ENCODE measurements around the gene TOPAZ1. TPM values are rescaled to one million over a fixed set of nuclear protein-coding genes. Genes with fewer than 3 reads are reported as not detected.
A peak's percentile ranks its signal among the peaks of the same experiment; 100 is the strongest.

The TOPAZ1 gene
- total and polyA plus RNA-seq, 9 of the 15 experiments (the other 6 are each of a cell fraction or from before 2014, with no cell fraction given) = 0.01 TPM; not detected in 8

DNA sequence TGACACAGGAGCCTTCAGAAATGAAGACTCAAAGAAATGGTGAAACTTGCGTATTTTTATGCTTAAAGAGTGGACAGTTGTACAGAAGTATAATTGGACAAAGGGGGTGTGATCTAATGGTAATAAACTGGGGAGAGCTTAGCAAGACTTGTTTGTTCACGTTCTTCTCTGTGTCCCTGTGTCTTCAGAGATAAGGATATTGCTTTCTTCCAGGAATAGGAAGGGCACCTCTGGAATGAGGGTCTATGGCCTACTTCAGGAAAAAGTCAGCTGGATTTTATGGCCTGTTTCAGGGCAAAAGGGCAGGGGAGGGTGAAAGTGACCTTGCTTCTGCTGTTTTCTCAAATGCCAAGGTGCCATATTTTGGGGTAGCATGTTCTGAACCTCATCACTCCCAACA, 4.5 kb upstream of the TOPAZ1 start (continued):
- TF ChIP-seq FOXM1 (IDR thresholded peaks at IDR 0.05; ENCODE audit: low read depth) (0 out of 2 replicates have a peak, but pooled peaks have one; percentile 23), FOXM1 (CRISPR knock-in tag; IDR thresholded peaks at IDR 0.05; ENCODE audit: low read depth) (no peak), GATAD2A (IDR thresholded peaks at IDR 0.05) (peak; percentile 21; the same call in 1 of the 2 replicates), NCOA2 (IDR thresholded peaks at IDR 0.05; ENCODE audit: partially characterized antibody in 2 of 2) (no peak), HOXB6 (CRISPR knock-in tag; IDR thresholded peaks at IDR 0.05; ENCODE audit: borderline replicate concordance) (no peak), CXXC5 (CRISPR knock-in tag; IDR thresholded peaks at IDR 0.05) (peak; percentile 43), TRIM24 (IDR thresholded peaks at IDR 0.05) (0 out of 4 replicates have a peak, but pooled peaks of 1 of the 2 experiments have one; percentile 36), TAL1 (IDR thresholded peaks at IDR 0.05) (peak; percentile 67), MAZ (CRISPR knock-in tag; conservative IDR thresholded peaks at IDR 0.05 in 1 of 2, IDR thresholded peaks at IDR 0.05 in 1 of 2) (0 out of 4 replicates have a peak, but pooled peaks of 1 of the 2 experiments have one; percentile 30)

GRCh38 chr3:44237665-44238064, 4.0 kb upstream of the TOPAZ1 start:
- no peaks in the 10 kb centered on the region for H3K27me3 ChIP-seq (ENCODE audit: control insufficient read depth in 2 of 2, insufficient read depth in 2 of 2, low read length in 2 of 2)
- no peaks in the 10 kb centered on the region for H3K79me2 ChIP-seq (ENCODE audit: control insufficient read depth, insufficient read depth, low read length)
- ATAC-seq (no peak), DNase-seq (ENCODE audit: extremely low read depth in 1 of 4, low spot score in 3 of 4) (no peak), FAIRE-seq (no peak)
- in situ Hi-C loops (cut with MboI) = no loop called here
- H4K20me1 ChIP-seq (replicated peaks; ENCODE audit: control insufficient read depth, insufficient read depth, low read length) = no peaks in the 10 kb centered on the region
- intact Hi-C loops (cut with micrococcal nuclease) = loop anchor here (5.0 kb wide), 2 partner anchors 85 to 280 kb away; no protein-coding TSS in a partner anchor
- no peak overlapping the region; the same call in 1 of the 2 replicates for H3K4me2 ChIP-seq (ENCODE audit: insufficient read depth, low read length)
- peaks cover 14 to 39% of the 10 kb centered on the region in 2 experiments for H3K4me1 ChIP-seq (replicated peaks in 1 of 2; ENCODE audit: control insufficient read depth in 2 of 2, insufficient read depth in 2 of 2, low read length in 2 of 2)
- no peaks in the 10 kb centered on the region for H3K36me3 ChIP-seq (ENCODE audit: control insufficient read depth, insufficient read depth, low read length)
- WGBS (ENCODE audit: insufficient coverage, low coverage, missing lambda C conversion rate) = 77% methylated on average over 3 of the region's 3 CpGs
- no TSS peak for BruUV-seq (replicated peaks)
- H3K4me3 ChIP-seq = no peak overlapping the region
- ChIA-PET POLR2A (interaction anchor here (1.5 kb wide), 1 partner anchor 13 kb away, joined by 4 read pairs; no protein-coding TSS in a partner anchor), CTCF (ENCODE audit: low intra/inter-chr PET ratio) (no interaction called here)
- peaks cover 10% of the 10 kb centered on the region; the same call in 1 of the 2 replicates for H3K9me3 ChIP-seq (replicated peaks; ENCODE audit: control insufficient read depth, insufficient read depth, low read depth, low read length)
- H3K9me1 ChIP-seq (ENCODE audit: control insufficient read depth, insufficient read depth, low read length) = no peaks in the 10 kb centered on the region
- peak overlapping the region in 1 of 2 experiments; percentile 69; a peak in 1 of 4 replicates for H3K9ac ChIP-seq (ENCODE audit: insufficient read depth in 1 of 2, low read depth in 2 of 2, low read length in 2 of 2)
- H3K27ac ChIP-seq (ENCODE audit: extremely low read depth, low read depth, low read length) = peak overlapping the region; percentile 86
- peak overlapping the region; percentile 87 for H2AFZ ChIP-seq (ENCODE audit: low read depth, low read length)
- TF ChIP-seq DMBX1 (CRISPR knock-in tag; IDR thresholded peaks at IDR 0.05; ENCODE audit: borderline replicate concordance) = 0 out of 2 replicates have a peak, but pooled peaks have one; percentile 12
- TF ChIP-seq ZNF639 (CRISPR knock-in tag; conservative IDR thresholded peaks at IDR 0.05 in 1 of 2, IDR thresholded peaks at IDR 0.05 in 1 of 2) = peak in 1 of 2 experiments; percentile 4; a peak in 1 of 4 replicates
- TF ChIP-seq ARHGAP35 (IDR thresholded peaks at IDR 0.05; ENCODE audit: partially characterized antibody) = no peak
- no peak for TF ChIP-seq THRA (IDR thresholded peaks at IDR 0.05)
- no peak for TF ChIP-seq ILK (tag; IDR thresholded peaks at IDR 0.05; ENCODE audit: borderline replicate concordance, low read depth)
- 0 out of 4 replicates have a peak, but pooled peaks of 1 of the 2 experiments have one; percentile 8 for TF ChIP-seq MAZ (CRISPR knock-in tag; conservative IDR thresholded peaks at IDR 0.05 in 1 of 2, IDR thresholded peaks at IDR 0.05 in 1 of 2)
- TF ChIP-seq, protein P1, sequence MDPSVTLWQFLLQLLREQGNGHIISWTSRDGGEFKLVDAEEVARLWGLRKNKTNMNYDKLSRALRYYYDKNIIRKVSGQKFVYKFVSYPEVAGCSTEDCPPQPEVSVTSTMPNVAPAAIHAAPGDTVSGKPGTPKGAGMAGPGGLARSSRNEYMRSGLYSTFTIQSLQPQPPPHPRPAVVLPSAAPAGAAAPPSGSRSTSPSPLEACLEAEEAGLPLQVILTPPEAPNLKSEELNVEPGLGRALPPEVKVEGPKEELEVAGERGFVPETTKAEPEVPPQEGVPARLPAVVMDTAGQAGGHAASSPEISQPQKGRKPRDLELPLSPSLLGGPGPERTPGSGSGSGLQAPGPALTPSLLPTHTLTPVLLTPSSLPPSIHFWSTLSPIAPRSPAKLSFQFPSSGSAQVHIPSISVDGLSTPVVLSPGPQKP (CRISPR knock-in tag; IDR thresholded peaks at IDR 0.05) = no peak

All from K562 (cell line).